MM.1S (cell line): Measurements from ENCODE around the gene OR2A25.

ENCODE experiments used
- CTCF ChIP-seq: fragments of 300-600 bp; sonication (generic); IDR thresholded peaks from 2 replicates; pipeline ENCODE4 v1.5.1; 2016; ENCODE audit warnings: antibody characterized with exemption, low read length, mixed read lengths
- EZH2 ChIP-seq: fragments of 300-600 bp; sonication (generic); optimal IDR thresholded peaks from 2 replicates; pipeline ENCODE3; 2017; ENCODE audit warnings: low read depth, mild to moderate bottlenecking, antibody characterized with exemption, low read length, mixed read lengths
- EZH2phosphoT487 ChIP-seq: fragments of 300-600 bp; sonication (generic); IDR thresholded peaks from 2 replicates; pipeline ENCODE4 v1.6.1; 2018; ENCODE audit warnings: antibody characterized with exemption, low read length

DNA sequence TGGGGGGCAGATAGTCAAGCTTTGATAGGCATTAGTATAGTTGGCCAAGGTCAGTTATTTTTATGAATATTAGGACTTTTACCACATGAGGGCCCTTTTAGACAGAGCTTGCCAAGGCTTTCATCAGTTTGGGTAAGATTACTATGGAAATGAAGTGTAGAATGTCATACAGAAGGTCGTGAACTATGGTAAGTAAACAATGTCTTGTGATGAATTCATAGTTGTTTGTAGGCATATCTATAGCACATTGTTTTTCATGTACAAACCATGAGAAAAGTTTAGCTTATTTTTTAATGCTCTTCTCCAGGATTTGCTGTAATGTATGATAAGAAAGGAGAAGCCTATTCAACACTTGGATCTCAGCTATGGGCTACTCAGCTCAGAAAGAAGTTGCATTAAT, 44.0 kb downstream of the OR2A25 start:
- no peak for TF ChIP-seq CTCF
- no peak for TF ChIP-seq EZH2
- TF ChIP-seq EZH2phosphoT487, result no peak
